A549 (cell line): Measurements from ENCODE around the gene EEFSEC. TPM values are rescaled to one million over a fixed set of nuclear protein-coding genes. Genes with fewer than 3 reads are reported as not detected.

Experiments used
- ATAC-seq, 2 experiments: fragments of 200-7000 bp in 1 of 2; fragments of >200 bp in 1 of 2; cut with Nextera tagmentation in 1 of 2; cut with Tn5 transposase in 1 of 2; 3 replicates each; pipeline versions ENCODE4 v1.8.0 to v1.9.1; 2018 to 2020; ENCODE audit warnings: mild to moderate bottlenecking in 1 of 2, moderate library complexity in 1 of 2
- CTCF ChIA-PET: fragments of 300-600 bp; sonication (Branson Sonifier 250); formaldehyde crosslinking; extraction: SDS; loops from one replicate; lab custom pipeline; 2021; ENCODE audit warnings: antibody characterized with exemption, inconsistent platforms; lab: Yijun Ruan, JAX
- POLR2A ChIA-PET: fragments of 350-600 bp; formaldehyde crosslinking; extraction: SDS; loops from one replicate; lab custom pipeline; 2021; ENCODE audit warnings: antibody characterized with exemption, inconsistent platforms; lab: Yijun Ruan, JAX
- DNase-seq, 2 experiments: peaks; one replicate each; pipeline versions ENCODE4 v3.0.0 to v3.0.0-alpha.2; 2011 to 2016; ENCODE audit warnings: low read depth in 1 of 2, low spot score in 1 of 2
- FAIRE-seq: peaks from 2 replicates; lab custom pipeline; 2011; peaks lifted over from hg19 to GRCh38; lab: Jason Lieb, UNC
- H3K27ac ChIP-seq, 2 experiments: fragments of >200 bp; sonication (Bioruptor Twin); formaldehyde crosslinking; 3 replicates each; pipeline ENCODE4 v1.5.1; 2016 to 2017
- H3K4me1 ChIP-seq: fragments of >200 bp; sonication (Bioruptor Twin); formaldehyde crosslinking; 3 replicates; pipeline ENCODE4 v1.6.1; 2016
- H3K4me2 ChIP-seq: fragments of >200 bp; sonication (Bioruptor Twin); formaldehyde crosslinking; 3 replicates; pipeline ENCODE4 v1.6.1; 2016
- H3K4me3 ChIP-seq: fragments of >200 bp; sonication (Bioruptor Twin); formaldehyde crosslinking; 3 replicates; pipeline ENCODE4 v1.5.1; 2016
- H3K9me3 ChIP-seq: fragments of >200 bp; sonication (Bioruptor Twin); formaldehyde crosslinking; 3 replicates; pipeline ENCODE4 v1.6.1; 2016
- BHLHE40 ChIP-seq: IDR thresholded peaks from 2 replicates; pipeline ENCODE4 v1.6.1; 2012; ENCODE audit warnings: low read depth, low read length, inconsistent platforms
- CEBPB ChIP-seq, 2 experiments: fragments of >200 bp in 1 of 2; sonication (Bioruptor Twin) in 1 of 2; formaldehyde crosslinking in 1 of 2; IDR thresholded peaks; 2 replicates each; pipeline ENCODE4 v1.6.1; 2012 to 2016
- CHD2 ChIP-seq: fragments of 150-350 bp; IDR thresholded peaks from 2 replicates; pipeline ENCODE4 v1.6.1; 2014; ENCODE audit warnings: low read length; ENCODE audit not compliant: partially characterized antibody
- CHD4 ChIP-seq: fragments of 200-600 bp; sonication (generic); IDR thresholded peaks from 2 replicates; pipeline ENCODE4 v1.6.1; 2016; ENCODE audit warnings: antibody characterized with exemption, mild to moderate bottlenecking, borderline replicate concordance
- EHMT2 ChIP-seq: fragments of 200-600 bp; sonication (generic); IDR thresholded peaks from 2 replicates; pipeline ENCODE4 v1.6.1; 2016; ENCODE audit warnings: antibody characterized with exemption, low read depth, mild to moderate bottlenecking, moderate library complexity
- ESRRA ChIP-seq: fragments of 150-350 bp; IDR thresholded peaks from 2 replicates; pipeline ENCODE4 v1.6.1; 2014; ENCODE audit warnings: mild to moderate bottlenecking, low read length, borderline replicate concordance
- FOSB ChIP-seq: fragments of 250-450 bp; sonication (Bioruptor Pico); IDR thresholded peaks from 2 replicates; pipeline ENCODE4 v1.5.0; 2020; ENCODE audit warnings: mild to moderate bottlenecking, moderate library complexity
- FOSL2 ChIP-seq, 2 experiments: fragments of 450-650 bp in 1 of 2; fragments of >200 bp in 1 of 2; sonication (Bioruptor Twin) in 1 of 2; formaldehyde crosslinking; IDR thresholded peaks; 2 replicates each; pipeline versions ENCODE4 v1.5.0 to v1.6.1; 2016 to 2020; ENCODE audit warnings: mild to moderate bottlenecking in 1 of 2, moderate library complexity in 1 of 2
- HEYL ChIP-seq: fragments of 250-450 bp; sonication (Bioruptor Pico); IDR thresholded peaks from 2 replicates; pipeline ENCODE4 v1.8.0; 2021; ENCODE audit warnings: mild to moderate bottlenecking, moderate library complexity
- HOXA7 ChIP-seq: fragments of 250-450 bp; sonication (Bioruptor Pico); IDR thresholded peaks from 2 replicates; pipeline ENCODE4 v1.5.0; 2020; ENCODE audit warnings: mild to moderate bottlenecking, moderate library complexity
- HOXB5 ChIP-seq: fragments of 250-450 bp; sonication (Bioruptor Pico); IDR thresholded peaks from 2 replicates; pipeline ENCODE4 v1.5.0; 2020; ENCODE audit warnings: mild to moderate bottlenecking, moderate library complexity
- MAX ChIP-seq: IDR thresholded peaks from 2 replicates; pipeline ENCODE4 v1.6.1; 2012
- MYC ChIP-seq: IDR thresholded peaks from 2 replicates; pipeline ENCODE4 v1.6.1; 2012; ENCODE audit warnings: mild to moderate bottlenecking, inconsistent platforms, low read length, improper control_type of control experiment, borderline replicate concordance
- NFE2L2 ChIP-seq: fragments of 150-350 bp; conservative IDR thresholded peaks from 2 replicates; pipeline ENCODE4 v1.6.1; 2014; ENCODE audit warnings: low read length
- NR3C1 ChIP-seq: fragments of >200 bp; sonication (Bioruptor Twin); formaldehyde crosslinking; IDR thresholded peaks from 3 replicates; pipeline ENCODE4 v1.6.1; 2017
- PBX3 ChIP-seq: IDR thresholded peaks from 2 replicates; pipeline ENCODE4 v1.6.1; 2012
- POLR2A ChIP-seq: IDR thresholded peaks from 2 replicates; pipeline ENCODE4 v1.6.1; 2012; ENCODE audit warnings: mild to moderate bottlenecking, low read length
- RFX5 ChIP-seq: fragments of 450-650 bp; IDR thresholded peaks from 2 replicates; pipeline ENCODE4 v1.7.1; 2014; ENCODE audit warnings: antibody characterized with exemption, mild to moderate bottlenecking, moderate library complexity
- RNF2 ChIP-seq: fragments of 200-600 bp; sonication (generic); IDR thresholded peaks from 2 replicates; pipeline ENCODE4 v1.6.1; 2016; ENCODE audit warnings: low read depth, mild to moderate bottlenecking, antibody characterized with exemption, moderate library complexity, borderline replicate concordance
- SMC3 ChIP-seq: fragments of >200 bp; sonication (Bioruptor Twin); formaldehyde crosslinking; IDR thresholded peaks from 3 replicates; pipeline ENCODE4 v1.6.1; 2018; ENCODE audit warnings: inconsistent platforms
- TP53 ChIP-seq: fragments of 250-450 bp; sonication (Bioruptor Pico); IDR thresholded peaks from 2 replicates; pipeline ENCODE4 v1.5.0; 2021; ENCODE audit warnings: mild to moderate bottlenecking, moderate library complexity
- ZC3H11A ChIP-seq: fragments of 450-650 bp; IDR thresholded peaks from 2 replicates; pipeline ENCODE4 v1.6.1; 2014; ENCODE audit warnings: antibody characterized with exemption, mild to moderate bottlenecking
- ZNF302 ChIP-seq: fragments of 250-450 bp; sonication (Bioruptor Pico); IDR thresholded peaks from 2 replicates; pipeline ENCODE4 v1.9.0; 2021; ENCODE audit warnings: inconsistent platforms, mild to moderate bottlenecking, moderate library complexity
- WGBS: methylation state at CpG from one replicate; pipeline ENCODE4 v1.1.6; 2017; ENCODE audit errors: missing lambda C conversion rate; 5-methylcytosine and 5-hydroxymethylcytosine counted together
- polyA plus RNA-seq, 4 experiments: library from polyadenylated mRNA; depleted of rRNA in 3 of 4; stranded (reverse); fragments of >200 nt; fragmentation: RNase III in 1 of 4; extraction: RNeasy Plus Mini Kit Qiagen cat#74134 plus additional on column Dnase treatment in 1 of 4; gene quantifications; 2 replicates in 3 of 4; 3 replicates in 1 of 4; pipeline ENCODE4 v1.2.3, GENCODE V29; 2011 to 2017
- TF ChIP-seq, protein P1 (sequence below): fragments of >200 bp; sonication (Bioruptor Twin); formaldehyde crosslinking; IDR thresholded peaks from 3 replicates; pipeline ENCODE4 v1.5.1; 2016
- TF ChIP-seq, protein P2 (sequence below): fragments of 450-650 bp; IDR thresholded peaks from 2 replicates; pipeline ENCODE4 v1.6.1; 2014; ENCODE audit warnings: antibody characterized with exemption

EEFSEC gene
- polyA plus RNA-seq, 2 of the 4 experiments (the other 2 are of a cell fraction), result 6.9 to 7.3 TPM

DNA sequence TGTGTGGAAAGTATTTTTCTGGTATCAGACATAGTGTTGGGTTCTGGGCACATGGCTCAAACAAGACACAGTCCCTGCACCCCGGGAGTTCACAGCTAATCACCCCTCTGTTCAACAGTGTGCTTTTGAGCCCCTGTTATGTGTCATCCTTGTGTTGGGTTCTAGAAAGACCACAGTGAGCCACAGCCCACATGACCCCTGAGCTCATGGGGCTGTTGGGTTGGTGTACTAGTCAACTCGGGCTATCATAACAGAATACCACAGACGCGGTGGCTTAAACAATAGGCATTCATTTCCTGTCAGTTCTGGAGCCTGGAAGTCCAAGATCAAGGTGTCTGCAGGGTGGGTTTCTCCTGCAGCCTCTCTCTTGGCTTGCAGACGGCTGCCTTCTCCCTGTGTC, 213.4 kb downstream of the EEFSEC start:
- no peak overlapping the region for H3K27ac ChIP-seq
- H3K4me1 ChIP-seq, result no peaks in the 10 kb centered on the region
- 93% methylated on average over 4 of the region's 5 CpGs for WGBS
- no peaks in the 10 kb centered on the region for H3K9me3 ChIP-seq
- no peak overlapping the region for H3K4me3 ChIP-seq
- POLR2A ChIA-PET, result no interaction called here
- ATAC-seq, result no peak
- TF ChIP-seq ZC3H11A (no peak), BHLHE40 (no peak), HEYL (no peak), CHD2 (no peak), NR3C1 (no peak), POLR2A (no peak), HOXA7 (CRISPR knock-in tag) (no peak), MAX (no peak)
- TF ChIP-seq, all 56 proteins: peak for 0
- DNase-seq (no peak), FAIRE-seq (no peak)
- H3K4me2 ChIP-seq, result no peak overlapping the region
- CTCF ChIA-PET, result no interaction called here

DNA sequence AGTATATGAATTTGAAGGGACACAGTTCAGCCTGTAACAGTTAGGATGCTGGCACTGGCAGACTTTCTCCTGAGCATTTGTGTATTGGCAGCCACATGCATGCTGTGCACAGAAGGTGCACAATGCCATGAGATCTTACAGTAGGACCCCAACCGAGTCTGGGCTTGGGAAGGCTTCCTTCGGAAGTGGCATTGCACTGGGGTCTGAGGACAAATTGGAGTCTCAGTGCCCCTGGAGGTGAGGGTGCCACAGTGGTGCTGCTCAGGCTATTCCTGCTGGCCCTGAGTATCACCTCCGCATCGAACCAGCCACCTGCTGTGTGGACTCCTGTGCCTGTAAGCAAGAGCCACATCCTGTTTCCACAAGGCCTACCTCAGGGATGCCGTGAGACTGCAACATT, 213.9 kb downstream of the EEFSEC start:
- H3K9me3 ChIP-seq, result no peaks in the 10 kb centered on the region
- ChIA-PET CTCF (no interaction called here), POLR2A (no interaction called here)
- no peak for ATAC-seq
- DNase-seq, result no peak
- no peak for TF ChIP-seq FOSB (CRISPR knock-in tag)
- TF ChIP-seq HOXB5 (CRISPR knock-in tag), result no peak
- no peak for TF ChIP-seq RNF2
- no peak for TF ChIP-seq MYC
- no peak for TF ChIP-seq CHD4
- TF ChIP-seq FOSL2 (IDR thresholded peaks at IDR 0.05), result no peak
- no peak for TF ChIP-seq FOSL2 (CRISPR knock-in tag; IDR thresholded peaks at IDR 0.05)
- H3K4me2 ChIP-seq, result no peak overlapping the region
- WGBS, result 100% methylated on average over 1 of the region's 5 CpGs
- H3K4me1 ChIP-seq, result no peaks in the 10 kb centered on the region
- no peak for FAIRE-seq
- no peak overlapping the region for H3K4me3 ChIP-seq
- no peak overlapping the region for H3K27ac ChIP-seq

- Histone ChIP-seq H3K4me2 (no peak overlapping the region), H3K4me1 (no peaks in the 10 kb centered on the region)
- POLR2A ChIA-PET, result no interaction called here
- WGBS, result 100% methylated on average over 2 of the region's 4 CpGs
- DNase-seq (no peak), FAIRE-seq (no peak)
- TF ChIP-seq RFX5 (no peak), PBX3 (no peak), ZNF302 (CRISPR knock-in tag) (no peak), ESRRA (no peak), TP53 (CRISPR knock-in tag) (no peak), NFE2L2 (no peak), CEBPB (IDR thresholded peaks at IDR 0.05) (no peak), SMC3 (no peak), NR3C1 (no peak), EHMT2 (no peak), FOSL2 (IDR thresholded peaks at IDR 0.05) (no peak), FOSL2 (CRISPR knock-in tag; IDR thresholded peaks at IDR 0.05) (no peak)
- TF ChIP-seq, protein P1, sequence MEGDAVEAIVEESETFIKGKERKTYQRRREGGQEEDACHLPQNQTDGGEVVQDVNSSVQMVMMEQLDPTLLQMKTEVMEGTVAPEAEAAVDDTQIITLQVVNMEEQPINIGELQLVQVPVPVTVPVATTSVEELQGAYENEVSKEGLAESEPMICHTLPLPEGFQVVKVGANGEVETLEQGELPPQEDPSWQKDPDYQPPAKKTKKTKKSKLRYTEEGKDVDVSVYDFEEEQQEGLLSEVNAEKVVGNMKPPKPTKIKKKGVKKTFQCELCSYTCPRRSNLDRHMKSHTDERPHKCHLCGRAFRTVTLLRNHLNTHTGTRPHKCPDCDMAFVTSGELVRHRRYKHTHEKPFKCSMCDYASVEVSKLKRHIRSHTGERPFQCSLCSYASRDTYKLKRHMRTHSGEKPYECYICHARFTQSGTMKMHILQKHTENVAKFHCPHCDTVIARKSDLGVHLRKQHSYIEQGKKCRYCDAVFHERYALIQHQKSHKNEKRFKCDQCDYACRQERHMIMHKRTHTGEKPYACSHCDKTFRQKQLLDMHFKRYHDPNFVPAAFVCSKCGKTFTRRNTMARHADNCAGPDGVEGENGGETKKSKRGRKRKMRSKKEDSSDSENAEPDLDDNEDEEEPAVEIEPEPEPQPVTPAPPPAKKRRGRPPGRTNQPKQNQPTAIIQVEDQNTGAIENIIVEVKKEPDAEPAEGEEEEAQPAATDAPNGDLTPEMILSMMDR, result no peak
- TF ChIP-seq, protein P2, sequence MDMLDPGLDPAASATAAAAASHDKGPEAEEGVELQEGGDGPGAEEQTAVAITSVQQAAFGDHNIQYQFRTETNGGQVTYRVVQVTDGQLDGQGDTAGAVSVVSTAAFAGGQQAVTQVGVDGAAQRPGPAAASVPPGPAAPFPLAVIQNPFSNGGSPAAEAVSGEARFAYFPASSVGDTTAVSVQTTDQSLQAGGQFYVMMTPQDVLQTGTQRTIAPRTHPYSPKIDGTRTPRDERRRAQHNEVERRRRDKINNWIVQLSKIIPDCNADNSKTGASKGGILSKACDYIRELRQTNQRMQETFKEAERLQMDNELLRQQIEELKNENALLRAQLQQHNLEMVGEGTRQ, result no peak
- TF ChIP-seq, all 56 proteins: peak for 0
- no peak for ATAC-seq
- H3K9me3 ChIP-seq, result no peaks in the 10 kb centered on the region
- H3K4me3 ChIP-seq, result no peak overlapping the region
- no peak overlapping the region for H3K27ac ChIP-seq
- CTCF ChIA-PET, result no interaction called here
These were observed 214.5 kb downstream of the EEFSEC start for GRCh38 chr3:128367761-128368160.
